ENCODE results near the gene ADCY1. TPM values are rescaled to one million over a fixed set of nuclear protein-coding genes. Genes with fewer than 3 reads are reported as not detected.
A peak's percentile ranks its signal among the peaks of the same experiment; 100 is the strongest.

Gene ADCY1
- total RNA-seq, 4 donors from 2014 or later = under 0.01 to 1.5 (median 0.18) TPM

GRCh38 chr7:45690762-45691150 is 116.6 kb downstream of the ADCY1 start:
- no peaks in the 10 kb centered on the region for H3K27me3 ChIP-seq
- H3K4me1 ChIP-seq = no peaks in the 10 kb centered on the region
- TF ChIP-seq POLR2A (IDR thresholded peaks at IDR 0.05) = no peak
- TF ChIP-seq, protein P1, sequence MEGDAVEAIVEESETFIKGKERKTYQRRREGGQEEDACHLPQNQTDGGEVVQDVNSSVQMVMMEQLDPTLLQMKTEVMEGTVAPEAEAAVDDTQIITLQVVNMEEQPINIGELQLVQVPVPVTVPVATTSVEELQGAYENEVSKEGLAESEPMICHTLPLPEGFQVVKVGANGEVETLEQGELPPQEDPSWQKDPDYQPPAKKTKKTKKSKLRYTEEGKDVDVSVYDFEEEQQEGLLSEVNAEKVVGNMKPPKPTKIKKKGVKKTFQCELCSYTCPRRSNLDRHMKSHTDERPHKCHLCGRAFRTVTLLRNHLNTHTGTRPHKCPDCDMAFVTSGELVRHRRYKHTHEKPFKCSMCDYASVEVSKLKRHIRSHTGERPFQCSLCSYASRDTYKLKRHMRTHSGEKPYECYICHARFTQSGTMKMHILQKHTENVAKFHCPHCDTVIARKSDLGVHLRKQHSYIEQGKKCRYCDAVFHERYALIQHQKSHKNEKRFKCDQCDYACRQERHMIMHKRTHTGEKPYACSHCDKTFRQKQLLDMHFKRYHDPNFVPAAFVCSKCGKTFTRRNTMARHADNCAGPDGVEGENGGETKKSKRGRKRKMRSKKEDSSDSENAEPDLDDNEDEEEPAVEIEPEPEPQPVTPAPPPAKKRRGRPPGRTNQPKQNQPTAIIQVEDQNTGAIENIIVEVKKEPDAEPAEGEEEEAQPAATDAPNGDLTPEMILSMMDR (IDR thresholded peaks at IDR 0.05) = no peak
- H3K36me3 ChIP-seq = no peaks in the 10 kb centered on the region
- no peak for DNase-seq
- no peak overlapping the region for H3K4me3 ChIP-seq
- no peak overlapping the region for H3K27ac ChIP-seq
- H3K9me3 ChIP-seq = no peaks in the 10 kb centered on the region

DNA sequence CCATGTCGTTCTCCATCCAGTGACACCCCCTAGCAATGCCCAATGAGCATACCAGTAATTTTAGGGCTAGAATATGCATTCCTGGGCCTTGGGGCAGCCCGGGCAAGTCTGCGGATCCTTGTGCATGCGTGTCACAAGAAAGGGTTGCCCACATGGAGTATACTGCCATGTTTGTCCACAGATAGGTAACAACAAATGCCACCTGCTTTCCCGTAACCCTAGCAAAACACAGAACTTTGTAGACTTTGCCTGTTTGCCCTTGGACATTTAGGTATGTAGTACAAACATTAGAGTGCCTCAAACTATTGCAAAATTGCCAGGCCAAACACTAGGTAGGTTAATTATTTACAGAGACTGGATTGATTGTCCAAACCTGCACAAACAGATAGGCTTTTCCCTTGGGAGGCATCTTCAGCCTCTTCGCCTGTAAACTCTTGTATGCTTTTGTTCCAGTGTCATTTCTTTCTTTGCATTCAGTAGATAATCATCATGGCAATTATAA is 117.0 kb downstream of the ADCY1 start:
- TF ChIP-seq POLR2A (IDR thresholded peaks at IDR 0.05) = no peak
- TF ChIP-seq, protein P1 (IDR thresholded peaks at IDR 0.05) = no peak
- Histone ChIP-seq H3K4me1 (no peaks in the 10 kb centered on the region), H3K9me3 (no peaks in the 10 kb centered on the region), H3K27ac (no peak overlapping the region), H3K27me3 (no peaks in the 10 kb centered on the region), H3K36me3 (no peaks in the 10 kb centered on the region), H3K4me3 (no peak overlapping the region)
- no peak for DNase-seq

GRCh38 chr7:45692031-45692430 is 117.9 kb downstream of the ADCY1 start:
- TF ChIP-seq, protein P1 (IDR thresholded peaks at IDR 0.05) = no peak
- TF ChIP-seq POLR2A (IDR thresholded peaks at IDR 0.05) = no peak
- H3K4me1 ChIP-seq = no peaks in the 10 kb centered on the region
- no peak overlapping the region for H3K4me3 ChIP-seq
- no peaks in the 10 kb centered on the region for H3K27me3 ChIP-seq
- DNase-seq = peak in 1 of 3 donors; percentile 13
- no peak overlapping the region for H3K27ac ChIP-seq
- no peaks in the 10 kb centered on the region for H3K36me3 ChIP-seq
- no peaks in the 10 kb centered on the region for H3K9me3 ChIP-seq

GRCh38 chr7:45695249-45695995 is 121.3 kb downstream of the ADCY1 start:
- no peaks in the 10 kb centered on the region for H3K27me3 ChIP-seq
- no peaks in the 10 kb centered on the region for H3K9me3 ChIP-seq
- H3K36me3 ChIP-seq = no peaks in the 10 kb centered on the region
- no peak overlapping the region for H3K27ac ChIP-seq
- TF ChIP-seq POLR2A (IDR thresholded peaks at IDR 0.05) = no peak
- TF ChIP-seq, protein P1 (IDR thresholded peaks at IDR 0.05) = no peak
- no peaks in the 10 kb centered on the region for H3K4me1 ChIP-seq
- DNase-seq = peak in 1 of 3 donors; percentile 18
- no peak overlapping the region for H3K4me3 ChIP-seq

- H3K9me3 ChIP-seq = no peaks in the 10 kb centered on the region
- no peaks in the 10 kb centered on the region for H3K27me3 ChIP-seq
- no peaks in the 10 kb centered on the region for H3K36me3 ChIP-seq
- TF ChIP-seq POLR2A (IDR thresholded peaks at IDR 0.05) = no peak
- TF ChIP-seq, protein P1 (IDR thresholded peaks at IDR 0.05) = no peak
- H3K4me1 ChIP-seq = no peaks in the 10 kb centered on the region
- H3K4me3 ChIP-seq = no peak overlapping the region
- peak in 1 of 3 donors; percentile 10 for DNase-seq
- no peak overlapping the region for H3K27ac ChIP-seq
Measured at GRCh38 chr7:45696476-45696875, 122.3 kb downstream of the ADCY1 start.

All from Peyer's patch (tissue), 4 donors.